NCI-H526 treated with DMSO at 0.1 percent for 48 hours (cell line): ENCODE measurements around the gene NR1I2.

Experiments used
- DNase-seq: peaks from one replicate; lab custom pipeline; 2025; lab: John Stamatoyannopoulos, UW

Gene NR1I2

GRCh38 chr3:119781330-119782198 lies at the start of gene NR1I2:
NR1I2 (plus strand) TSS chr3:119782101.
- no peak for DNase-seq

GRCh38 chr3:119733812-119734211 lies 48.1 kb upstream of the NR1I2 start:
- DNase-seq, result no peak

GRCh38 chr3:119738741-119739140 lies 43.2 kb upstream of the NR1I2 start:
- DNase-seq, result no peak

- DNase-seq, result no peak
Observed at GRCh38 chr3:119741657-119742590, 40.0 kb upstream of the NR1I2 start.

GRCh38 chr3:119743921-119744320 lies 38.0 kb upstream of the NR1I2 start:
- DNase-seq, result no peak

- DNase-seq, result no peak
Observed at GRCh38 chr3:119745942-119746341, 36.0 kb upstream of the NR1I2 start.

- DNase-seq, result no peak
Observed at GRCh38 chr3:119746423-119746822, 35.5 kb upstream of the NR1I2 start.

GRCh38 chr3:119747357-119747756 lies 34.5 kb upstream of the NR1I2 start:
- no peak for DNase-seq

- DNase-seq, result no peak
Observed at GRCh38 chr3:119748991-119749390, 32.9 kb upstream of the NR1I2 start.

GRCh38 chr3:119751423-119751822 lies 30.5 kb upstream of the NR1I2 start:
- DNase-seq, result no peak

- no peak for DNase-seq
Observed at GRCh38 chr3:119759962-119760361, 21.9 kb upstream of the NR1I2 start.

- DNase-seq, result no peak
Observed at GRCh38 chr3:119762876-119763275, 19.0 kb upstream of the NR1I2 start.

- no peak for DNase-seq
Observed at GRCh38 chr3:119763466-119763865, 18.4 kb upstream of the NR1I2 start.

- no peak for DNase-seq
Observed at GRCh38 chr3:119765239-119765638, 16.7 kb upstream of the NR1I2 start.

GRCh38 chr3:119767936-119768601 lies 13.8 kb upstream of the NR1I2 start:
- DNase-seq, result no peak

- no peak for DNase-seq
Observed at GRCh38 chr3:119768668-119769393, 13.1 kb upstream of the NR1I2 start.

- DNase-seq, result no peak
Observed at GRCh38 chr3:119769394-119770149, 12.3 kb upstream of the NR1I2 start.

GRCh38 chr3:119774444-119774843 lies 7.5 kb upstream of the NR1I2 start:
- DNase-seq, result no peak

GRCh38 chr3:119776304-119776703 lies 5.6 kb upstream of the NR1I2 start:
- no peak for DNase-seq

- no peak for DNase-seq
Observed at GRCh38 chr3:119778176-119778575, 3.7 kb upstream of the NR1I2 start.

GRCh38 chr3:119778811-119779210 lies 3.1 kb upstream of the NR1I2 start:
- DNase-seq, result no peak
